Activated T-cell treated with anti-CD3 and anti-CD28 coated beads for 1 hour (primary cell): ENCODE measurements around the gene TMEM106C.

Experiments used
- DNase-seq: peaks from one replicate; pipeline ENCODE4 v3.0.0-alpha.2; 2020; ENCODE audit warnings: low read depth

Gene TMEM106C

DNA sequence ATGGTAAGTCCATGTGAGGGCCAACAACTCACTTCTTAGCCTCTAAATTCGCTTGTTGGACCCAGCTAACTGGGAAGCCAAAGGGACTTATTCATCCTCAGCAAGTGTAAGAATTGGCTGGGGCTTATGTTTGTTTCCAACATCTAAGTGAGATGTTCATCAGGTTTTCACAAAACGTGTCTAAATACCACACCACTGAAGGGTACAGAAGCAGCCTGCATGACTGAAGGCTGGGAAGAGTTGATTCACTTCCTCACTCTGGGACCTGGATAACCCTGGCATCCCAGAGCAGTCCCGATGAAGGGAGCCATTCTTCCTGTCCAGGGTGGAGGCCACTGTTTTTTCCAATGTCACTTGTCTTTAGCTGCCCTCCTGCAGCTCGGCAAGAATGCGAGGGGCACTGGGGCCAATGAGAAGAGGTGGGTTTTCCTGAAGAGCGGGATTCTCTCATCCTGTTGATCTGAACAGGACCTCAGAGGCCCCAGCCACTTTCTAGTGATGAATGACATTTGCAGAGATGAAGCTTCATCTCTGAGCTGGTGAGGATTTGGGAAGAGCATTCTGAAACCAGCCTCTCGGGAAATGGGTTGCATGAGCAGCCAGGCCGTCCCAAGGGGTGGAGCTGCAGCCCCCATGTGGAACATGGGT is 53.1 kb downstream of the TMEM106C start:
- no peak for DNase-seq

GRCh38 chr12:48017496-48017895 is 54.1 kb downstream of the TMEM106C start:
- DNase-seq: no peak

DNA sequence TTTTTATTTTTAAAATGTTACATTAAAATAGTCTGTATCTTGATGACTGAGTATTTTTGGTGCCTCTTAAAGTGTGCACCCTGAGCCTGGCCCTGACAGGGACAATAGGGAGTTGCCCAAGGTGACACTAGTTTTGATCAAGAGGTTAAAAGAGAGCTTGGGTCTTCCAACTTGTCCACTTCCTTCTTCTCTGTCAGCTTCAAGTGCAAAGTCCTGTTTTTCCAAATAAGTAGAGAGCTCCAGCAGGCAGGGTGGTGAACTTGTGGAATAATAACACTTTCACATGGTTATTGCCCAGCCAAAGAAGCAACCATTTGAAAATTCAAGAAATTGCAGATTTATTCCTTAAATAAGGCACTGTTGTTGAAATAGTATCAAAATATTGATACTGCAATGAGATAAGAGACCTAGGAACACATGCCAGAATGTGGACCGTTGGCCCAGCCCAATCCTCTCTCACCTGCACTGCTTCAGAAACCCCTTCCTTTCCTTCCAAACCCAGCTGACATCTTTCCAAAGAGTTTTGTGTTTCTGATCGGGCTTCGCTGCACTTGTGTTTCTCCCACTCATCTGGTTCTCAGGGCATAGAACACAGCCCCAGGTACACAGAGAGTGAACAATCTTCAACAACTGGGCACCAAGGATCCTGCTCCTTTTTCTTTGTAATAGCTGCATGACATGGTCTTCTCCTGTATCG is 54.7 kb downstream of the TMEM106C start:
- DNase-seq: no peak
